Pulmonary artery endothelial cell (primary cell): ENCODE measurements around the gene DNAH3. TPM values are rescaled to one million over a fixed set of nuclear protein-coding genes. Genes with fewer than 3 reads are reported as not detected.
"Not testable (repeated sequence)": the region's sequence is repeated elsewhere in the genome, so short reads cannot be mapped to it uniquely, and the experiment has no call there.

ENCODE experiments used
- DNase-seq: peaks from one replicate; pipeline ENCODE4 v3.0.0-alpha.2; 2011; ENCODE audit warnings: low read depth, low spot score
- total RNA-seq: library from RNA; depleted of rRNA; stranded (reverse); fragments of >200 nt; gene quantifications from 2 replicates; pipeline ENCODE4 v1.2.3, GENCODE V29; 2014

DNAH3 gene
- total RNA-seq, 1 donor from 2014 or later = not detected

DNA sequence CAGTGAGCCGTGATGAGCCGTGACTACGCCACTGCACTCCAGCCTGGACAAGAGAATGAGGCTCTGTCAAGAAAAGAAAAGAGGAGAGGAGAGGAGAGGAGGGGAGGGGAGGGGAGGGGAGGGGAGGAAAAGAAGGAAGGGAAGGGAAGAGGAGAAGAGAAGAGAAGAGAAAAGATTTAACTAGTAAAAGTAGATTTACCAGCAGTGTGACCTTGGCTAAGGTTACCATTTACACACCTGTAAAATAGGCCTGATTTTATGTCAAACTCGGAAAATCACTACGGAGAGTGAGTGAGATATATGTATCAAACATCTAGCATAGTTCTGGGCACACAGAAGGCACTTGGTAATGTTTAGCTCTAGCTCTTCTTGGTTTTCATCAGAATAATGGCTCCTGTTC lies 140.8 kb downstream of the DNAH3 start:
- DNase-seq = no peak

DNA sequence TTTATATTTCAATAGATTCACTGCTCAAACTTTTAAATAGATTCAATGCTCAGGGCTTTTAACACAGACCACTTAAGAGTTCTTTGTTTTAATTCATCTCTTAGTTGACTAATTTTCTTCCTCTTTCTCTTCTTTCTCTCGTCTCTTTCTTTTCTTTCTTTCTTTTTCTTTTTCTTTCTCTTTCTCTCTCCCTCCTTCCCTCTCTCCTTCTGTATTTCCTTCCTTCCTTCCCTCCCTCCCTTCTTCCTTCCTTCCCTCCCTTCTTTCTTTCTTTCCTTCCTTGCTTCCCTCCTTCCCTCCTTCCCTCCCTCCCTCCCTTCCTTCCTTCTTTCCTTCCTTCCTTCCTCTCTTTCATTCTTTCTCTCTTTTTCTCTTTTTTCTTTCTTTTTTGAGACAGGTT lies 145.6 kb downstream of the DNAH3 start:
- DNase-seq = no peak

DNA sequence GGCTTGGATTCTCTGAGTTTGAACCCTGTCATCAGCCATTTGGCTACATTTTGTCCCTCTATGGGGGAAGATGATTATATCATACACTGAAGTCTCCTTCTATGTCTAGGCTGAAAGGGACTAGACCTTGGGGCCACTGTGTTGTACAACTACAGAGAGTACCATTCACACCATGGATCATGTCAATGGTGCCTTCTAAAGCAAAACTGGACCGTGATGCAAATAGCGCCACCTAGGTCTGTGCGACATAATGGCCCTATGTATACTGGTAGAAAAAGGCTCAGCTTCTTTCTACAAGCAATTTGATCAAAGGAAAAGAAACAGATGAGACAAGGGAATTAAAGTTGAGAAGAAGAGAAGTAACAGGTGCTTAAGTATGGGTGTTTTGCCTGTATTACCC lies 149.4 kb downstream of the DNAH3 start:
- no peak for DNase-seq

DNA sequence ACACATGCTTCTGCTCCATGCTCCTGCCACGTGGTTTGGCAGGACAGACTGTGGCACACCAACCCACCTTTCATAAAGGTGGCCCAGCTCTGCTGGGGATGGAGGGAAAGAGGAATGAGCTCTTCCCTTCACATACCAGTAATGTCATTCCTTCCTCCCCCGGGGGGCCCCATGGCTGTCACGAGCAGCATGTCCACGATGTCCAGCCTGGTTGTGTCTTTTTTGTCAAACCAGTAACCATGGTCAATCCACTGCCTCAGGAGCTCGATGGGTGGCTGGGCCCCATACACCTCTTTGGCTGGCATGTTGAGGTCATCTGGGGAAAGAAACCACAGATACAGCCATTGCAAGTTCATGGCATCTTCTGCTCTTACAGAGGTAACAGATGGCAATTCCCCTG lies 153.5 kb downstream of the DNAH3 start:
- no peak for DNase-seq

DNA sequence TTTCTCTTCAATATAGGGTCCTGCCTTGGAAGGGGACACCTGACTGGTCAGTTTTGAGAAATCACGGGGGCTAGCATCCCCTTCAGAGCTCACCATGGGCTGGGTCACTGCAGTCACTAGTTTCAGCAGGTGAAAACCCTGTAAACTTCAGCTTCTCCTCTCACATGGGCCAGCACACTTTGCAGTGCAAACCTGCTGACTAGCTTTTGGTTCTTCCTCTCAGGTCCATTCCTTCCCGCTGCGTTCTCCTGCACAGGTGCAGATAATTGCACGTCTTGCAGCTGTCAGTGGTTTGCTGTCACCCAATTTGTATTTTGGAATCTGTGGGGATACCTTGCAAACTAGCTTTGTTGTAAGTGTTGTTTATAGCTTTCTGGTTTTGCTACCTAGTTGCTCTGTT lies 154.9 kb downstream of the DNAH3 start:
- no peak for DNase-seq

DNA sequence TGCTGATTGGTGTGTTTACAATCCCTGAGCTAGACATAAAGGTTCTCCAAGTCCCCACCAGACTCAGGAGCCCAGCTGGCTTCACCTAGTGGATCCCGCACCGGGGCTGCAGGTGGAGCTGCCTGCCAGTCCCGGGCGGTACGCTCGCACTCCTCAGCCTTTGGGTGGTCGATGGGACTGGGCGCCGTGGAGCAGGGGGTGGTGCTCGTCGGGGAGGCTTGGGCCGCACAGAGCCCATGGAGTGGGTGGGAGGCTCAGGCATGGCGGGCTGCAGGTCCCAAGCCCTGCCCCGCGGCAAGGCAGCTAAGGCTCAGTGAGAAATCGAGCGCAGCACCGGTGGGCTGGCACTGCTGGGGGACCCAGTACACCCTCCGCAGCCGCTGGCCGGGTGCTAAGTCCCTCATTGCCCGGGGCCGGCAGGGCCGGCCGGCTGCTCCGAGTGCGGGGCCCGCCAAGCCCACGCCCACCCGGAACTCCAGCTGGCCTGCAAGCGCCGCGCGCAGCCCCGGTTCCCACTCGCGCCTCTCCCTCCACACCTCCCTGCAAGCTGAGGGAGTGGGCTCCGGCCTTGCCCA lies 161.1 kb downstream of the DNAH3 start:
- DNase-seq = not testable (repeated sequence)

DNA sequence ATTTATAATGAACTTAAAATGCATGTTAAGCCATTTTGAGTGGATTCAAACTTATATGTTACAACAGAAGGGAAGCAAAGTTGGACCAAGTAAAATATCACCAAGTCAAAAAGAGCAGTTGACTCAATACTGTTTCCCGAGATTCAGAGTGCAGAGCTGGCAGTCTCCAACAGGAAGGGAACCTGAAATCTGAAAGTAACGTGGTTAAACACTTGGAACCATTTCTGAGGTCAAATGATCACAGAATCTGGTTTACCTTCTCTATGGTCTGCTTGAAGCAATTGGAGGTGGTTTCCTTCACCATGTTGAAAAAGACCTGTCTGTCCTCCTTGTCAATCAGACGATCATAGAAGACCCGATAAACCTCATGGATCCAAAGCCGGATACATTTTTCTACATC lies 163.6 kb downstream of the DNAH3 start:
- DNase-seq = no peak

DNA sequence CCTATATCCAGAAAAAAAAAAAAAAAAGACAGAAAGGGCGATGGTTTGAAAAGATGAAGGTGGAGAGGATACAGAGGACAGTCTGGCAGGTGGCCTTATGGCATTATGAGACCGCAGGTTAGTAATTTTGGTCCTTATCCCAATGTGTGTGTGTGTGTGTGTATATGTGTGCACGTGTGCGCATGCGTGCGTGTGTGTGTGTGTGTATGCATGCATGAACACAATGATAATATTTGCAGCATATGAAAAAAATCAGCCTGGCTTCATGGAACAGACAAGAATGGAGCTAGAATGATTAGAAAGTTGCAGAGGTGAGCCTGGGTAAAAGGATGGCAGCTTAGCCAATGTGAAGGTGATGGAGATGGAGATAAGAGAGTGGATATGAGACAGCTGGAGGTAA lies 166.6 kb downstream of the DNAH3 start:
- no peak for DNase-seq

DNA sequence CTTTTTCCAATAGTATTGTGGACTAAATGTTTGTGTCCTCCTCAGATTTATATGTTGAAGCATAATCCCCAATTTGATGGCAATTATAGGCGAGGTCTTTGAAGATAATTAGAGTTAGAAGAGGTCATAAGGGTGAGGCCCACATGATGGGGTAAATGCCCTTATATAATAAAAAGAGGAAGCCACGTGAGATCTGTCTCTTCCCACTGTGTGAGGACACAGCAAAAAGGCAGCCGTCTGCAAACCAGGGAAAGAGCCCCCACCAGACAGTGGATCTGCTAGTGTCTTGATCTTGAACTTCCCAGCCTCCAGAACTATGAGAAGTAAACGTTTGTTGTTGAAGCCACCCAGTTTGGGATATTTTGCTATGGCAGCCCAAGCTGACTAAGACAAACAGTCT lies 174.1 kb downstream of the DNAH3 start:
- no peak for DNase-seq

DNA sequence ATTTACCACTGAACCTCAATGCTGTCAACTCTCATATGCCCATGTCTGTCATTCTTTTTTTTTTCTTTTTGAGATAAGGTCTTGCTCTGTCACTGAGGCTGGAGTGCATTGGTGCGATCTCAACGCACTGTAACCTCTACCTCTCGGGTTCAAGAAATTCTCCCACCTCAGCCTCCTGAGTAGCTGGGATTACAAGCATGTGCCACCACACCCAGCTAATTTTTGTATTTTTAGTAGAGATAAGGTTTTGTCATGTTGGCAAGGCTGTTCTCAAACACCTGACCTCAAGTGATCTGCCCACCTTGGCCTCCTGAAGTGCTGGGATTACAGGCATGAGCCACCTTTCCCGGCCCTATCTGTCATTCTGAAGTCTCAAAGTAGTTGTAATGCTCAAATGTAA lies 177.4 kb downstream of the DNAH3 start:
- DNase-seq = not testable (repeated sequence)

DNA sequence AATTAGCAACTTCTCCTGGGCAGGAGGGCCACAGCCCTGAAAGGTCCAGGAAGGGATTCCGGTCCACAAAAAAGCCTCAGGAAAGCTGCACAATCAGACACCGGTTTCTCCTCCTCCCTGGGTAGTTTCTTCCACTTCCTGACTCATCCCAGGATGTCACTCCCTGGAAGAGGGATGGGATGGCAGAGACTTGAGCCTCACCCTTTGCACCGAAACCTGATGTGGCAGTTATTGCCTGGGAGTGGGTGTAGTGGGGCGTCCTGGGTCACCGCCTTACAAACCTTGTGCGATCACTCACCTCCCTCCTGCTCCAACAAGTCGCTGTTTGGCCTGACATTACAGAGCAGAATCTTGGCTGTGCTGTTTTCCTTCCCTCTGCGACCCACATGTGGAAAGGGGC lies 179.2 kb downstream of the DNAH3 start:
- DNase-seq = no peak

DNA sequence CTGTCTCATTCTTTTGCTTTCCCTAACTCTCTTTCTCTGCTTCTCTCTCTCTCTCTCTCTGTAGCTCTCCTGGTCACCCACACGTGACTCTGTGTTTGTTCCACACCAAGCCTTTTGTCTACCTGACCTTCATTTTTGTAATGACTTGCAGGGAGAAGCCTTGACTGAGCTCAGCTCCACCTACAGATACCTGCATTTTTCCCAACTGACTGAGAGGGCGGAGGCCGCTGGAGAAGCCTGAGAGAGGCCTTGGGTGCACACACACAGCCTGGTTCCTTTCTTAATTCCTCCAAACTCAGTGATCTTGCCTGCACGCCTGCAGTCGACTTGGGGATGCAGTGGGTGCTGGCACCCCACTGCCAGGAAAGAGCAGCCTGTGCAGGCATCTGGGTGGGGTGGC lies 181.3 kb downstream of the DNAH3 start:
- no peak for DNase-seq

DNA sequence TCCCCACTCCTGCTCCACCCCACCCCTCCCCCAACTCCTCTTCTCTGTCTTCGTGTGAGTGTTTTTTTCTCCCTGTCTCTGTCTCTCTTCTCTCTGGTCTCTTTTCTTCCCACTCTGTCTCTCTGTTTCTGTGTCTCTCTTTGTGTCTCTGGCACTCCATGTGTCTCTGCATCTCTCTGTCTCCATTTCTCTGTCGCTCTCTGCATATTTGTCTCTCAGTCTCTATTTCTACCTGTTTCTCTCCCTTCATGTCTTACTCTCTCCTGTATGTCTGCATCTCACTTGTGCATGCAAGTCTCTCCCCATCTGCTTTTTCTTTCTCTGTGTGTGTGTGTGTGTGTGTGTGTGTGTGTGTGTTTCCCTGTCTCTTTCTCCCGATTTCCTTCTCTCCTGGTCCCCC lies 181.9 kb downstream of the DNAH3 start:
- DNase-seq = no peak

DNA sequence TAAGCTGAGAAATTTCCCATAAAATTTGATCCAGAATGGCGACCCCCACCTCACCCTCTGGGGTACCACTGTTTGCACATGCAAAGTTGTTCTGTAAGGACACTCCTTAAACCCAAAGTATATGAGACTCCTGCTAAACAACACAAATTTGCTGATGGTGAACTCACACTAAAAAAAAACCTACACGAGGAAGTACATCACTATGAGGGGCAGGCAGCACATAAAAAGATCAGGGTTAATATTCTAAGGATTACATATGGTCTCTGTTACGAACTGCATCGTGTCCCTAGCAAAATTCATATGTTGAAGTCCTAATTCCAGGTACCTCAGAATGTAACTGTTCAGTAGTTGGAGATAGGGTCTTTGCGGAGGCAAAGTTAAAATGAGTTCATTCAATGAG lies 189.7 kb downstream of the DNAH3 start:
- DNase-seq = no peak

DNA sequence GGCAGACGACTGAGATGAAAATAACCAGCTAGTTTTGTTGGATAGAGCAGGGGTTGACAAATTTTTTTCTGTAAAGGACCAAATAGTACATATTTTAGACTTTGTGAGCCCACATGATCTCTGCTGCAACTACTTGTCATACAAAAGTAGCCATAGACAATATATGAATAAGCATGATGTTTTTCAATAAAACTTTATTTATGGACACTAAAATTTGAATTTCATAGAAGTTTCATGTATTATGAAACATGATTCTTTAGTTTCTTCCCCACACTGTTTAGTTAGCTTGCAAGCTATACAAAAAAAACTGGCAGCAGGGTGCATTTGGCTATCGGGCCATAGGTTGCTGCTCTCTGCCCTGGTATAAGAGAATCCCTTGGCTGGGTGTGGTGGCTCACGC lies 193.5 kb downstream of the DNAH3 start:
- DNase-seq = no peak

DNA sequence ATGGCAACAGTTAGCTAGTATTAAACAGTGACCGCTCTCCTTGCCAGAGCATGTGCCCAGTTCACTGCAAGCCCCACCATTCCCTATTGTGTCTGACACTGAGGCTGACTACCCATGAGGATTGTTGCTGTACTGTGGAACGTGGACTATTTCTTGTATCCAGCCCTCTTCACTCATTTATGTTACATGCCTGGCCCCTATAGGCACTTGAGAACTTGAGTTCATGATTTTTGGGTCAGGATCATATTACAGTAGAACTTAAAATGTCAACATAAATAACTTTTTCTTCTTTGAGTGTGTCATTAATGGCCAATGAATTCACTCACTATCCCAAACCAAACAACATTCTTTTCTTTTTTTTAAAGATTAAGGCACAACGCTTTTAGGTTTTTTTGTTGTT lies 194.3 kb downstream of the DNAH3 start:
- DNase-seq = no peak

DNA sequence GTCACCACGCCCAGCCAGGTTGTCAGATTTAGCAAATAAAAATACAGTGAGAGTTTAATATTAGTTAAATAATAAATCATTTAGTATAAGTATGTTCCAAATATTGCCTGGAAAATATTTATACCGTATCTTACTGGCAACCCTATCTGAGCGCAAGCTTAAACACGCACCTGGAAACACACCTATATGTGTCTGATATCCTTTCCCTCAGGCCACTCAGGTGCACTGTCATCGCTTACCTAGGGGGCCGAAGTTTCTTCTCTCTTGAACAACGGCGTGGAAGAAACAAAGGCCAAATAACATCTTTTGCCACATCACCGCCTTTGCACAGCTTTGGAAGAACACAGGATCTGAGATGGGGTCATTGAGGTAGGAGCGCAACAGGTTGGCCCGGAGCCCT lies 196.1 kb downstream of the DNAH3 start:
- DNase-seq = no peak

DNA sequence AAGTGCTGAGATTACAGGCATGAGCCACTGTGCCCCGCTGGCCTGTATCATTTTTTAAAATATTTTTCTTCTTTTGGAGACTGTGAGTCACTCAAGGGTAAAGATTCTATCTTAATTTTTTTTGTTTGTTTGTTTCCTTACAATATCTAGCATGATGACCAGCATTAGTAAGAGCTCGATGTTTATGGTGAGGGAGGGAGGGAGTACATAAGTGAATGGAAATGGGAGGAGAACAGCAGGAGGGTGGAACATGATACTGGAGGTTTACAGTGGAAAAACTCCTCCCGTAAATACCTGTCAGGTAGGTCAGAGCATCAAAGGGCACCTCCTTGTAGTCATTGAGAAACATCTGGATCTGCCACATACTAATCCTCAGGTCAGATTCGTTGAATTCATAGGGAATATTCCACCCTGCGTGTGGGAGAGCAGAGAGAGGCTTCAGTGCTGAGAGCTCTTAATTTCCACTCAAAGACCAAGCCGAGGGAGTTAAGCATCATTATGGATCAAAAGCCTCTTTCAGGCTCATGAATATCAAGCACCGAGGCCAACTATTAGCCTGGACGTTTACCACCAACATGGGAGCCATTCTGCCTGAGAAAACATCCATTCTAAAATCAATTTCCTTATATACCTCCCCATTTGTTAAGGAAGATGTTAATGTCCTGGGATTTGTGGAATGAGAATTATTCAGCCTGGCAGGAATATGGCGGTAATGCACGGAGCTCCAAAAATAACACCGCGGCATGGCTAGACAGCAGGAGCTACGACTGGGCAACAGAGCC lies 198.3 kb downstream of the DNAH3 start:
- DNase-seq = no peak

DNA sequence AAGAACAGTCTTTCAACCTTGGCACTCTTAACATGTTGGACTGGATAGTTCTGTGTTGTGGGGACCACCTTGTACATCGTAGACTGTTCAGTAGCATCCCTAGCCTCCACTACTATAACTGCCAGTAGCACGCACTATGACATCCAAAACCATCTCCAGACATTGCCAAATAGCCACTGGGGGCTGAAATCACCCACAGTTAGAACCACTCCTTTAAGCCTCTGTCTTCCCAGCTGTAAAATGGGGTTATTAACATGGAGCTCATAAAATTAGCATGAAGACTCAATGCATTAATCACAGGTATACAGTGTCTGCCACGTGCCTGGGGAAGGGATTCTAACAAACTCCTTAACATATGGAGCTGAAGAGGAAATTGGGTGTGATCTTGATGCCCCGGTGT lies 200.4 kb downstream of the DNAH3 start:
- DNase-seq = no peak

DNA sequence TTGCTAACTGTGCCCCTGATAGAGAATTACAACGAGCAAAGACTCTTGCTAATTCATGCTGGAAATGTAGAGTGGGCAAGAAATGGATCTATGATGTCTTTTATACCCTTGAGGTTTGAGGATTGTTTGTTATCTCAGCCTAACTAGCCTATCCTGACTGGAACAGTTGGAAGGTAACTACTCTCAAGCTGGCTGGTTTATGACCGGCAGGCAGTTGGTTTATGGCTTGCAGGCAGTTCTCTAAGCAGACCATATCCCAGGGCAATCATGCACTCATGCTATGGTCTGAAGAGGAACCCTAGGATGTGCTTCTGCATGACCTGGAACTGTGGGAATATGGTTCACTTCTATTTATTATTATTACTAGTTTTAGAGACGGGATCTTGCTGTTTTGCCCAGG lies 201.0 kb downstream of the DNAH3 start:
- no peak for DNase-seq

DNA sequence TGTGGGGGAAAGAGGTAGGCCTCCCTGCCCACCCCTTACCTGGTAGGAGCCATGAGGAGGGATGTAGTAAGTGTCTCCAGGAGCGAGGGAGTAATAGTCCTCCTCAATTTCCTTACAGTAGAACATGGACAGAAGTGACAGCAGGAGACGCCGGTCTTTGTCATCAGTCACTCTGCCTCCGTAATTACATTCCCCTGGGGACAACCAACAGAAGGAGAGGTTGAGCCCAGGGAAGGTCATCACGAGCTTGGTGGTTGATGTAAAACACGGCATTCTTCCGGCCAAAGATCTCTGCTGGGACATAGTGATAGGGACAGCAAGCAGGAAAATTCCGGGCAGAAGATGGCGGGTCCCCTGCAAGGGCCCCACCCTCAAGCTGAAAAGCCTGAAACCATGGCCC lies 202.2 kb downstream of the DNAH3 start:
- DNase-seq = no peak

DNA sequence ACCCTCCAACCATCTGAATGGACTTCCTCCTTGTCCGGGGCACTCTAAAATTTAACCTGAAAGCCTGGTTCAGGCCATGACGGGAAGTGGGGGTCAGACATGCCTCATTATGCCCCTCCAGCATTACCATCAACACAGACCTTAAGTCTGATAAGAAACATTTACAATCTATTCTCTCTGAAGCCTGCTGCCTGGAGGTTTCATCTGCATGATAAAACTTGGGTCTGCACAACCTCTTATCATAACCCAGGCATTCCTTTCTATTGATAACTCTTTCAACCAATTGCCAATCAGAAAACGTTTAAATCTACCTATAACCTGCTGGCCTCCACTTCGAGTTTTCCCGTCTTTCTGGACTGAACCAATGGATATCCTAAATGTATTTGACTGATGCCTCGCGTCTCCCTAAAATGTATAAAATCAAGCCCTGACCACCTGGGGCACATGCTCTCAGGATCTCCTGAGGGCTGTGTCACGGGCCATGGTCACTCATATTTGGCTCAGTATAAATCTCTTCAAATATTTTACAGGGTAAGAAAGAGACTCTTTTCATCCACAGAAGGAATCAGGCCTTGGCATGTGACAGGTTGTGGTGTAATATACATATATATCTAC lies 204.5 kb downstream of the DNAH3 start:
- DNase-seq = no peak

DNA sequence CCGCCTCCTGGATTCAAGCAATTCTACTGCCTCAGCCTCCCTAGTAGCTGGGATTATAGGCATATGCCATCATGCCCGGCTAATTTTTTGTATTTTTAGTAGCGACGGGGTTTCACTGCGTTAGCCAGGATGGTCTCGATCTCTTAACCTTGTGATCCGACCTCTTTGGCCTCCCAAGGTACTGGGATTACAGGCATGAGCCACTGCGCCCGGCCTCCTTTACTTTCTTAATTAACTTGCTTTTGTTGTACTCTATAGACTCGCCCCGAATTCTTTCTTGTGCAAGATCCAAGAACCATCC lies 205.1 kb downstream of the DNAH3 start:
- DNase-seq = not testable (repeated sequence)
